Measurements from ENCODE around the gene SYNM. TPM values are rescaled to one million over a fixed set of nuclear protein-coding genes. Genes with fewer than 3 reads are reported as not detected.
A peak's percentile ranks its signal among the peaks of the same experiment; 100 is the strongest.

SYNM gene
- total RNA-seq, 1 donor from 2014 or later: 37.7 TPM

DNA sequence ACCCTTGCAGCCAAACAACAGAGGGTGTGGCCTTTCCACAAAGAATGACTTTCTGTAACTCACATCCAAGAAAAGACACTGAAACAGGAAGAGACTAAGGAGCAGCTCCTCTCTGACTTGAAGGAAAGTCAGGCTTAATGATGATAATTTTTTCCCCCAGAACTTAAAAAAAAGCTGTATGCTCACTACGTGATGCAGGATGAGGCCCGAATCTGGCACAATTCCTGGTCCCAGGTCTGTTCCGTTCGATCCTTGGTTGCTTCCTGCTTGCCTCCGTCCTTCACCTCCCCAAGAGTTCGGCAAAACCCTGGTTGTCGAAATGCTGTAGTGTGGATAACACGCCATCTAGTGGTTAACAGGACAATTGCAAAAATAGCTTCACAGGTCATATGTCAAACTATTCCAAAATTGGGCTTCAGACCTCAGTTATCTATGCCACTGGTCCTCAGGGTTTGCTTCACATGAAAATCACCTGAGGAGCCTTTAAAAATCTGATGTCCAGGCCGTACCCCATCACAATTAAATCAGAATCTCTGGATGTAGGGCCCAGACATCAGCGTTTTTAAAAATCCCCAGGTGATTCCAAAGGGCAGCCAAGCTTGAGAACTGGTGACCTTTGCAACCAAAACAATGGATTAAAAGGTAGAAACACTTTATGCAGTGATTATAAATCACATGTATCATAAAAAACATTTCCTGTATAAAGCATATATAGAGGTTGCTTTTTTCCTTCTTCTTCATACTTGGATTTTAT lies 28.1 kb upstream of the SYNM start:
- no peak overlapping the region for H3K27ac ChIP-seq
- intact Hi-C loops (cut with DNase I): loop anchor here (1.0 to 5.0 kb wide), 4 partner anchors 299 to 634 kb away; partner anchors contain the start of gene IGF1R
- peak overlapping the region; percentile 20 to 56 for H3K4me3 ChIP-seq
- TF ChIP-seq, protein P1, sequence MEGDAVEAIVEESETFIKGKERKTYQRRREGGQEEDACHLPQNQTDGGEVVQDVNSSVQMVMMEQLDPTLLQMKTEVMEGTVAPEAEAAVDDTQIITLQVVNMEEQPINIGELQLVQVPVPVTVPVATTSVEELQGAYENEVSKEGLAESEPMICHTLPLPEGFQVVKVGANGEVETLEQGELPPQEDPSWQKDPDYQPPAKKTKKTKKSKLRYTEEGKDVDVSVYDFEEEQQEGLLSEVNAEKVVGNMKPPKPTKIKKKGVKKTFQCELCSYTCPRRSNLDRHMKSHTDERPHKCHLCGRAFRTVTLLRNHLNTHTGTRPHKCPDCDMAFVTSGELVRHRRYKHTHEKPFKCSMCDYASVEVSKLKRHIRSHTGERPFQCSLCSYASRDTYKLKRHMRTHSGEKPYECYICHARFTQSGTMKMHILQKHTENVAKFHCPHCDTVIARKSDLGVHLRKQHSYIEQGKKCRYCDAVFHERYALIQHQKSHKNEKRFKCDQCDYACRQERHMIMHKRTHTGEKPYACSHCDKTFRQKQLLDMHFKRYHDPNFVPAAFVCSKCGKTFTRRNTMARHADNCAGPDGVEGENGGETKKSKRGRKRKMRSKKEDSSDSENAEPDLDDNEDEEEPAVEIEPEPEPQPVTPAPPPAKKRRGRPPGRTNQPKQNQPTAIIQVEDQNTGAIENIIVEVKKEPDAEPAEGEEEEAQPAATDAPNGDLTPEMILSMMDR (IDR thresholded peaks at IDR 0.05): peak; percentile 73 to 92 (median 79)
- no peaks in the 10 kb centered on the region for H3K27me3 ChIP-seq
- DNase-seq (ENCODE audit: low spot score in 2 of 2): peak in 1 of 2 donors; percentile 79
- H3K4me1 ChIP-seq: no peaks in the 10 kb centered on the region
- H3K36me3 ChIP-seq: no peaks in the 10 kb centered on the region
- no peaks in the 10 kb centered on the region for H3K9me3 ChIP-seq

DNA sequence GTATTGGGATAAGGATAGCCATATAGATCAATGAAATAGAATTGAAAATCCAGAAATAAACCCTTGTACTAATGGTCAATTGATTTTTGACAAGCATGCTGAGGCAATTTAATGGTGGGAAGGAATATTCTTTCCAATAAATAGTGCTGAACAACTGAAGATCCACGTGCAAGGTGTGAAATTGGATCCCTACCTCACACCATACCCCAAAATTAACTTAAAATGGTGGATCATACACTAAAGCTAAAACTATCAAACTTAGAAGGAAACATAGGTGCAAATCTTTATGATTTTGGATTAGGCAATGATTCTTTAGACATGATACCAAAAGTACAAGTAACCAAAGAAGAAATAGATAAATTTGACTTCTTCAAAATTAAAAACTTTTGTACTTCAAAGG lies 22.1 kb upstream of the SYNM start:
- no peaks in the 10 kb centered on the region for H3K4me1 ChIP-seq
- H3K4me3 ChIP-seq: no peak overlapping the region
- H3K36me3 ChIP-seq: no peaks in the 10 kb centered on the region
- intact Hi-C loops (cut with DNase I): no loop called here
- no peaks in the 10 kb centered on the region for H3K27me3 ChIP-seq
- no peak for DNase-seq (ENCODE audit: low spot score in 2 of 2)
- TF ChIP-seq, protein P1 (IDR thresholded peaks at IDR 0.05): no peak
- H3K9me3 ChIP-seq: no peaks in the 10 kb centered on the region
- H3K27ac ChIP-seq: no peak overlapping the region

DNA sequence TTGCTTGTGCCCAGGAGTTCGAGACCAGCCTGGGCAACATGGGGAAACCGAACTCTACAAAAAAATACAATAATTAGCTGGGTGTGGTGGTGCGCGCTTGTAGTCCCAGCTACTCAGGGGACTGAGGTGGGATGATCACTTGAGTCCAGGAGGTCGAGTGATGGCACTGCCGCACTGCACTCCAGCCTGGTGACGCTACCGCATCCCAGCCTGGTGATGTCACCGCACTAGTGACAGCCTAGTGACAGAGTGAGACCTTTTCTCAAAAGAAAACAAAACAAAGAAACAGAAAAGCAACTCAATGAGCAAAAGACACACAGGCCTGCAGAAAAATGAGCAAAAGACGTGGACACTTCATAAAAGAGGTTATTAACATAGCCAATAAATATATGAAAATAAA lies 19.9 kb upstream of the SYNM start:
- DNase-seq (ENCODE audit: low spot score in 2 of 2): no peak
- no peak overlapping the region for H3K27ac ChIP-seq
- intact Hi-C loops (cut with DNase I): no loop called here

DNA sequence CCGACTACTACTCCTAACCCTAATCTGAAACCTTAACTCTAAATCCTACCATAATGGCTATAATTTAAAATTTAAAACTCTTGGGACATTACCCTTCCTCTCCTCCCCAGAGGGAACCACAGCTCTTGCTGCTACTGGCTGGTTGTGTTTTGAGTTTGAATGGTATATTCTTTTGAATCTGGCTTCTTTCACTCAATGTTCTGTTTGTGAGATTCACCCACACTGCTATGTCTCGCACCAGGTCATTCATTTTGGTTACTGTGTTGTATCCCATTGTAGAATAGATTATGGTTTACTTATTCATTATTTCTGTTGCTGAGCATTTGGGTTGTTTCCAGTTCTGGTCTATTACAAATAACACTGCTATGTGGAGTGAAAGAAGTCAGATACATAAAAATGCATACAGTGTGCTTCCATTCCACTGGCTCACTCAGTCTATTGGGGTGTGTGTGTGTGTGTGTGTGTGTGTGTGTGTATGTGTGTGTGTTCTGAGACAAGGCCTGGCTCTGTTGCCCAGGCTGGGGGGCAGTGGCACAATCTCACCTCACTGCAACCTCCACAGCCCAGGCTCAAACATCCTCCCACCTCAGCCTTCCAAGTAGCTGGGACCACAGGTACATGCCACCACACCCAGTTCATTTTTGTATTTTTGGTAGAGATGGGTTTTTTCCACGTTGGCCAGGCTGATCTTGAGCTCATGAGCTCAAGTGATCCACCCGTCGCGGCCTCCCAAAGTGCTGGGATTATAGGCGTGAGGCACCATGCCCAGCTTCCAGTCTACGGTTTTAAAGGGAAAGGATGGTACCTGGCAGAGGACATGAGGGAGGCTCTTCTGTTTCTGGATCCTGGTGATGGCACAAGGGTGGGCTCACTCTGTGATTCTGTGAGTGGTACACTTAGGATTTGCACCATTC lies 19.2 kb upstream of the SYNM start:
- Histone ChIP-seq H3K27me3 (no peaks in the 10 kb centered on the region), H3K4me1 (no peaks in the 10 kb centered on the region), H3K9me3 (no peaks in the 10 kb centered on the region), H3K36me3 (no peaks in the 10 kb centered on the region), H3K4me3 (no peak overlapping the region), H3K27ac (no peak overlapping the region)
- TF ChIP-seq, protein P1 (IDR thresholded peaks at IDR 0.05): no peak
- peak in 1 of 2 donors; percentile 58 for DNase-seq (ENCODE audit: low spot score in 2 of 2)
- intact Hi-C loops (cut with DNase I): no loop called here

More for the DNA sequence above, 19.9 kb upstream of the SYNM start:
- Histone ChIP-seq H3K36me3 (no peaks in the 10 kb centered on the region), H3K4me3 (no peak overlapping the region), H3K9me3 (no peaks in the 10 kb centered on the region), H3K27me3 (no peaks in the 10 kb centered on the region), H3K4me1 (no peaks in the 10 kb centered on the region)
- TF ChIP-seq, protein P1 (IDR thresholded peaks at IDR 0.05): no peak

DNA sequence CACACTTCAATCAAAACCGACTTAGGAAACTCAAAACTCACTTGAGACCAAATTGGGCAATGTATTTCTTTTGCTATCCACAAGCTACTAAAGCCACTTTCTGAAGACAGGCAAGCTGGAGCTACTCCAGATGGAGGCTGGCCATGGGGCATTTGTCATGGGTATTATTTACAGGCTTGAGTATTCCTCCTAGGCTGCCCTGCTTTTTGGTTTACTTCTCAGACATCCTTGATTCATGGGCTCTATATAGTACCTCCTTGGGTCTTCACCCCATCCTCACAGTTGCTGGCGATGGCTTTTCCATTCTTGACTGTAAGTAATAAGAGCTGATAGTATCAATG lies 18.6 kb upstream of the SYNM start:
- peak in 1 of 2 donors; percentile 33 for DNase-seq (ENCODE audit: low spot score in 2 of 2)
- Histone ChIP-seq H3K9me3 (no peaks in the 10 kb centered on the region), H3K4me3 (no peak overlapping the region), H3K27ac (no peak overlapping the region), H3K27me3 (no peaks in the 10 kb centered on the region), H3K4me1 (no peaks in the 10 kb centered on the region), H3K36me3 (no peaks in the 10 kb centered on the region)
- TF ChIP-seq, protein P1 (IDR thresholded peaks at IDR 0.05): no peak
- intact Hi-C loops (cut with DNase I): no loop called here
